ENCODE results near the gene SP5.
"Not testable (repeated sequence)": the region's sequence is repeated elsewhere in the genome, so short reads cannot be mapped to it uniquely, and the experiment has no call there.

Gene SP5

DNA sequence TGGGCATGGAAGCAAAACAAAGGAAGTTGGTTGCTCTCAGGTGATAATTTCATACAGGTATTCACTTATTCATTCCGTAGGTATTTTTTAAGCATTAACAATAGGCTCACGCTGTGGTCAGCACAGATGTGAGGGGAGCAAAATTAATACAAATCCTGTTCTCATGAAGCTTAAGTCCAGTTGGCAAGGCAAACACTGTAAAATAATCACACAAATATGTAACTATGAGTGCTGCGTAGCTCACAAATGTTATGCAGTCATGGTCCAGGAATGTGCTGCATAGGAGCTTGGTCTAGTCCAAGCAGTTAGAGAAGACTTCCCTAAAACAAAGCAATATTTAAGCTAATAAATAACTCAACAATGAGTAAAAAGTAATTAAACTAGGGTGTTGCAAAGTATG is 23.9 kb downstream of the SP5 start:
- no peak for DNase-seq (ENCODE audit: low read depth in 2 of 2)

DNA sequence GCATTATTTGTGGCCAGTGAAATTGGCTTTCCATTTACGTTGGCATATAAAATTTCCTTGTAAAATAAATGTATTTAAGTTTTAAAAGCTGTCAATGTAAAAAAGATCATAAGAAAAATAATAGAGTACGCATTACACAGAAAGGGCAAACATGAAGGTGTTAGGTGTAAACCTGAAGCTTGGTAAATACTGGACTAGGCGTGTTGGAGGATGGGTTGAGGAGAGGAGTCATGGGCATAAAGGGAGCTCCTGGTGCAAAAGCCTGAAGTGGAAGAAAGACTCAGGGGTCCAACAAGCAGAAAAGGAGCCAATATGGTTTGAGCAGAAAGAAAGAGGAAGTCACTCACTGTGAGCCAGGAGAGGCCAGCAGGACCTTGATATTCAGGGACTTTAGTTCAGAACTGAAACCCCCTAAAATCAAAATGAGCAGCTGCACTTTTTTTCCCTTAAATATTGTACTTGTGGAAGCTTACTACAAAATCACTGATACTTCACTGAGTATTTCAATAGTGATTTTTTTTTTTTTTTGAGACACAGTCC is 24.4 kb downstream of the SP5 start:
- DNase-seq (ENCODE audit: low read depth in 2 of 2) = no peak

DNA sequence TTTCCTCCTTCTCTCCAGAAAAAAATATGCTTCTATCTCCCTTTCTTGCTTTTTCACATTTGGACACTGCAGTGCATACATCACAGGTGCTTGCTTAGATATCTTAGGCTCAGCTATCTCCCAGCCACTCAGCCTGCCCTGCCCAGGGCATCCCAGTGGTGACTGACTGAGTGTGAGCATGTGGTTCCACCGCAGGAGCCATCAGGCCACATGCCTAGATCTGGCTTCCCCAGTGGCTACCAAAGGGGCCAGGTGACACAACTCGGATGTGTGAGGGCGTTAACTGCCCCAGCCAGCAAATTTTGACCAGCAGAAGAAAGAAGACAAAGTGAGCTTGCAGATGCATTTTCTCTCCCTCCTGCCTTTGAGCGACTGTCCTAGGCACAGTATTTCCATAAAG is 25.5 kb downstream of the SP5 start:
- no peak for DNase-seq (ENCODE audit: low read depth in 2 of 2)

DNA sequence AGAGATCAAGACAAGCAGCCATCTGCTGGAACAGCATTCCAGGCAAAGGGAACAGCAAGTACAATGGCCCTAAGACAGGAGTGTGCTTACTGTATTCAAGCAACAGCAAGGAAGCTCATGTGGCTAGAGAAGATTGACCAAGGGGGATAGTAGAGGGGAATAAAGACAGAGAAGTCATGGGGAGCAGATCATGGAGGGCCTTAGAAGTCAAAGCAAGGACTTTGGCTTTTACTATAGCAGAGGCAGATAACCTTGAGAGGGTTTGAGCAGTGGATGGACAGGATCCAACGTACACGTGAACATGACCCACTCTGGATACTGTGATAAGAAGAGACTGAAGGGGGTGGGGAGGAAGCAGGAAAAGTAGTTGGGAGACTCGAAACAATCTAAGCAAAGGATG is 26.9 kb downstream of the SP5 start:
- no peak for DNase-seq (ENCODE audit: low read depth in 2 of 2)

DNA sequence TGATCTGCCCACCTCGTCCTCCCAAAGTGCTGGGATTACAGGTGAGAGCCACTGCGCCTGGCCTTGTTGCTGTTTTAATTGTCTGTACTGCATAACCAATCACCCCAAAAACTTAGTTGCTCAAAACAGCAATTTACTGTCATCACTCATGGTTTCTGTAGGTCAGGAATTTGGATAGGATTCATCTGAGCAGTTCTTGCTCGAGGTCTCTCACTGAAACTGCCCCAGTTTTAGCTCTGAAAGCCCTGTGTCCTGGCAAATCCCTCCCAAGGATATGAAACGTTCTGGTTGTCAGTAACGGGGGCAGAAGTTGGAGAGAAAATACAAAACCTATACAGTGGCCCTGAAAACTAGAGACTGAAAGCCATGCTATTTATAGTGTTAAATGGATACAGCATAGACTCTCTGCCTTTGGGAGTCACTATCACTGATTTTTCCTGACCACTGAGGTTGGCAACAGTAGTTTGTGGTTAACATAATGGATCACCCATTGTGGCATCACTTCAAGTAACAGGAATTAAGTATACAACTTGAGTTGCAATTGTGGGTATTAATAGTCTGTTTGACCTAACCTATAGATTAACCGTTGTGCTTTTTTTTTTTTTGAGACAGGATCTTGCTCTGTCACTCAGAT is 27.9 kb downstream of the SP5 start:
- no peak for DNase-seq (ENCODE audit: low read depth in 2 of 2)

DNA sequence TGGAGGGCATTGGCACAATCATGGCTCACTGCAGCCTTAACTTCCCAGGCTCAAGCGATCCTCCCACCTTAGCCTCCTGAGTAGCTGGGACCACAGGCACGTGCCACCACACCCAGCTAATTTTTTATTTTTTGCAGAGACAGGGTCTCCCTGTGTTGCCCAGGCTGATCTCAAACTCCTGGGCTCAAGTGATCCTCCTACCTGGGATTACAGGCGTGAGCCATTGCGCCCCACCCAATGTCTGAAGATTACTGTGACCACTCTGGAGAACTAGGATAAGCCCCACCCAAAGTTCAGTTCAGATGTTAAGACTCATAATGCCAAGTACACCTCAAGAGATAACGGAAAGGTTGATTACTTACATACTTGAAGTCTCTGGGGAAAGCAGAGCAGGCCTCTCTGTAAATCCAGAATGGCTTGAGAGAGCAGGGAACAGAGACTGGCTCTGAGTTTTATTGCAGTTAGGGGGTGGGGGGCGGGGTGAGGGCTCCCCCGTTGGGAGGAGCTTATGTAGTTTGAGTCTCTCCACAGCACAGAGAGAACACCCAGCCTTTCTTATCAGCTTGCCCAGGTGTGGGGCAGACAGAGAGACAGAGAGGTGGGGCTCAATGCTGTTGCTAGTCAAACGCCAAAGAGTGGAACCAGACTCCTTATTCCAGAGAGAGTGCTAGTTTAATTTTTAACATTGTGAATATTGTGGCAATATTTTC is 28.5 kb downstream of the SP5 start:
- no peak for DNase-seq (ENCODE audit: low read depth in 2 of 2)

DNA sequence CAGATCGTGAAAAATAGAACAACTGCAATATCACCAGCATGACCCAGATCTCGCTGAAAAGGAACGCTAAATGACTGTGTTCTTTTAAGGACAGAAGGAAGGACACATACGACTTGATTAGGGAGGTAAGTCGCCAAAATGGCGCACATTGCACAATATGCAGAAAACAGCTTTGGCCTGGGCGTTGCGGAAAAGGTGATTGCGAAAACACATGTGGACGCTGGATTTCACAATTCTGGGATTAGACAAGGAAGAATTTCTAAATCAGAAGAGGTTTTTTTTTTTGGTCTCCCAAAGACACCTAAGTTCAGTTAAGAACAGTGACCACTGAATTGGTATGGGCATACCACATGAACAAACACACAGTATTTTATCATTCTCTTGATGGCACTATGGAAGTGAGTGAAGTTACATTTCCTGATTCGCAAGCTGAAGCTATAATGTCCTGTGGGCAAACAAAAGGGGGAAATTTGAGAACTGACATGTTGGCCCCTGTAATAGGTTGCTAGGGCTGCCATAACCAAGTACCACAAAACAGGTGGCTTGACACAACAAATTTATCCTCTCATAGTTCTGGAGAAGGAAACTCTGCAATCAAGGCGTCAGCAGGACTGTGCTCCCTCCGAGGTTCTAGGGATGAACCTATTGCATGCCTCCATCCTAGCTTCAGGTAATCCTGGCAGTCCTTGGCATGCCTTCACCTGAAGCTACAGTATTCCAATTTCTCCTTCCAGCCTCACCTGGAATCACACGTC is 29.3 kb downstream of the SP5 start:
- DNase-seq (ENCODE audit: low read depth in 2 of 2) = no peak

DNA sequence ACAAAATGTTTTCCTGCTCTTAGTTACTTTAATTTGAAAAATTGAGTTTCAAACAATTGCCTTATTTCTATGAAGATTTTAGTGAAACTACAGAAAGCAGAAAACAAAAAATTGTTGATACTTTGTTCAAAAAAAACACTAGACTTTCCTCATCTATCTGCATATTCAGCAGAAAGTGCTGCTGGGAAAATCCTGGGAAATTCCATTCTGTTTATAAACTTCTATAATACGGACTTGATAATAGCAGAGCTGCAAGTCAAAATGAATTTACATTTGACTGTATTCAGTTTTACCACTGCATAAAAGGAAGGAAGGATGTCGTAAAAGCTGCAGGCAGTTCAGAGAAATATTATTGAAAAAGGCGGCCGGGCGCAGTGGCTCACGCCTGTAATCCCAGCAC is 30.2 kb downstream of the SP5 start:
- no peak for DNase-seq (ENCODE audit: low read depth in 2 of 2)

DNA sequence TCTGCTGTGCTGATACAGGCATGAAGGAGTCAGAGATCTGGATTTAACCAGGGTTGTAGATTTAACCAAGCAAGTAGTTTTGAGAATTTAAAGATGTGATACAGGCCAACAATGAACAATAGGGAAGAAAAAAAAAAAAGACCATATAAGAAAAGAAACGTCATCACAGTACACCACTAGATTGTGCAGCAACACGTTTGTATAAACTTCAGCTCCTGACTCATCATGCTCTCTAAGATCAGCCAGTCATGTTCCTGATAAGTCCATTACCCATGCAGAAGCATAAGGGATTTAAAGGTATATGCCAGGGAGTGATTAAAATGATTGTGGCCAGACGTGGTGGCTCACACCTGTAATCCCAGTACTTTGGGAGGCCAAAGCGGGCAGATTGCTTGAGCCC is 32.8 kb downstream of the SP5 start:
- DNase-seq (ENCODE audit: low read depth in 2 of 2) = no peak

DNA sequence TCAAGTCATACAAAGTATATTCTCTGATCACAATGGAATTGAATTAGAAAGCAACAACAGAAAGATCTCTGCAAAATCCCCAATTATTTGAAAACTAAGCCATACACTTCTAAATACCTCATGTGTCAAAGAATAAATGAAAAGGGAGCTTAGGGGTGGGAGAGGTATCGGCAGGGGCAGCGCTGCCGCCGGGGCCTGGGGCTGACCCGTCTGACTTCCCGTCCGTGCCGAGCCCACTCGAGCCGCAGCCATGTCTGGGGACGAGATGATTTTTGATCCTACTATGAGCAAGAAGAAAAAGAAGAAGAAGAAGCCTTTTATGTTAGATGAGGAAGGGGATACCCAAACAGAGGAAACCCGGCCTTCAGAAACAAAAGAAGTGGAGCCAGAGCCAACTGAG is 36.4 kb downstream of the SP5 start:
- not testable (repeated sequence) for DNase-seq (ENCODE audit: low read depth in 2 of 2)

DNA sequence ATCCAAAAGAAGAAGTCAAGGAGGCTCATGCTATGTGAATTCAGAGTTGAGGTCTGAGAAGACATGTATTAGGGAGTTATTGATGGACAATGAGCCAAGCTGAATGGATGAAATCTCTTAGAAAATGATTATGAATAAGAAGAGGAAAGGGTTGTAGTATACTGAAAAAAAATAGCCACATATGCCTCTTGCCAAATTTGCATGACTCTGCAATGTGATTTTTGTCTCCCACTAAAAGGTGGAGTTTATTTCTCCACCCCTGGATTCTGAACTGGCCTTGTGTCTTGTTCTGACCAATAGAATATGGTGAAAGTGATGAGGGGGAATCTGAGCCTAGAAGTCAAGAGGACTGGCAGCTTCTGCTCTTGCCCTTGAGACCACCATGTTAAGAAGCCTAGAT is 46.4 kb downstream of the SP5 start:
- DNase-seq (ENCODE audit: low read depth in 2 of 2) = no peak

DNA sequence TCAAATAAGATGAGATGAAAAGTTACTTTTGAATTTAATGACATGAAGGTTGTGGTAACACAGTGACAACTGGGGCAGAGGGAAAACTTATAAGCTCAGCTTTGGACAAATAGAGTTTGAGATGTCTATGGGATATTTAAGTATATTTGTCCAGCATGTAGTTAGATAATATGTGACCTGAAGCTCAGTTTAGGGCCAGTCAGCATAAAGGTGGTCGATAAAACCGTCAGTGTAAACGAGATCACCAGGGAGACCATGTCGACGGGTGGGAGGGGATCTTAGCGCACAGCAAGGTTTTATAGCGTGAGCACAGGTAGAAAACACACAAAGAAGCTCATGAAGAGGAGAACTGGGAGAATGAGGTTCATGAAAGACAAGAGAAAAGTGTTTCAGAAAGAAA is 47.6 kb downstream of the SP5 start:
- no peak for DNase-seq (ENCODE audit: low read depth in 2 of 2)

DNA sequence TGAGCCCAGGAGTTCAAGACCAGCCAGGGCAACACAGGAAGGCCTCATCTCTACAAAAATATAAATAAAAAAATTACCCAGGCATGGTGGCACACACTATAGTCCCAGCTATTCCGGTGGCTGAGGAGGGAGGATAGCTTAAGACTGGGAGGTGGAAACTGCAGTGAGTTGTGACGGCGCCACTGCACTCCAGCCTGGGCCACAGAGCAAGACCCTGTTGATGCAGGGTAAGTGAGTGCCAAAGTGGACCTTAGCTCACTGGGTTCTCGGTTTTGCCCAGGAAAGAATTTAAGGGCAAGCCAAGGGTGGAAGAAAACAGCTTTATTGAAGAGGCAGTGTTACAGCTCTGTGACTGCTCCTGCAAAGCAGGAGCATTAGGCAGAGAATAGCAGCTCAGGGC is 48.1 kb downstream of the SP5 start:
- no peak for DNase-seq (ENCODE audit: low read depth in 2 of 2)

DNA sequence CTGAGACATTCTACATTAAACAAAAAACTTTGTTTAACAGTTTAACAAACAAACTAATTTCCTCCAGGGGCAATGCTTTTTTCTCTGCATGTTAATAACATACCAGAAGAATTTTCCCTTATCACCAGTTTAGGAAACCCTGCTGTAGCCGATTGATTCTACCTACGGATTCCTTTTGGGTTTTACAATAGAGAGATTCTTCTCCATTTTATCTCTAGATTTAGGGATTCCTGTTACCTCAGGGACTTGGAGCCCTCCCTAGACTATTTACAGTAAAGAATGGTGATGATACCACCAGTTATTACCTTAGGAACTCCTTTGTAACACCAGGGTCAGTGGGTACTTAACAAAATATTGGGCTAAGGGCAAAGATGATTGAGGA is 49.7 kb downstream of the SP5 start:
- DNase-seq (ENCODE audit: low read depth in 2 of 2) = no peak

DNA sequence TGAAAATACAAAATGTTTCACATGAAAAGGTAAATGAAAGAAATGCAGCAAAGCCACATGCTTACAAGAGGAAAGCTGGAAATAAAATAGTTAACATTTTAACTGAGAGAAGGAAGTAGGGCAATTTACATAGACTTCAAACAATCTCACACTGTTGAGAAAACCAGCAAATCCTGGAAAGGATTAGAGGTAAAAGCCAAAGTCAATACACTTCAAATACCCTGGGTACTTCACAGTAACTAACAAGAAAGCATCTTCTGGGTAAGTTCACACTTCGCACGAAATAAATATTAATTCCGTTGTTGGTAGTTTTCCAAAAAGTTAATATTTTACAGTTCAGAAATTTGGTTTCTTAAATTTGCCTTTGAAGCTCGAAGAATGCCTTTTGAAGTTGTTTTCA is 51.6 kb downstream of the SP5 start:
- no peak for DNase-seq (ENCODE audit: low read depth in 2 of 2)
